GM18519 (cell line): ENCODE measurements around the gene AGAP1.

Experiments
- ATAC-seq: cut with Tn5 transposase; IDR thresholded peaks from one replicate; pipeline ENCODE4 v1.9.1; 2021; ENCODE audit warnings: mild to moderate bottlenecking, moderate library complexity; ENCODE audit not compliant: unreplicated experiment, low FRiP score

AGAP1 gene

GRCh38 chr2:235485362-235485761 is 8.5 kb upstream of the AGAP1 start:
- ATAC-seq = no peak

GRCh38 chr2:235486729-235487128 is 7.1 kb upstream of the AGAP1 start:
- ATAC-seq = no peak

- no peak for ATAC-seq
Measured at GRCh38 chr2:235489897-235490296, 3.9 kb upstream of the AGAP1 start.

DNA sequence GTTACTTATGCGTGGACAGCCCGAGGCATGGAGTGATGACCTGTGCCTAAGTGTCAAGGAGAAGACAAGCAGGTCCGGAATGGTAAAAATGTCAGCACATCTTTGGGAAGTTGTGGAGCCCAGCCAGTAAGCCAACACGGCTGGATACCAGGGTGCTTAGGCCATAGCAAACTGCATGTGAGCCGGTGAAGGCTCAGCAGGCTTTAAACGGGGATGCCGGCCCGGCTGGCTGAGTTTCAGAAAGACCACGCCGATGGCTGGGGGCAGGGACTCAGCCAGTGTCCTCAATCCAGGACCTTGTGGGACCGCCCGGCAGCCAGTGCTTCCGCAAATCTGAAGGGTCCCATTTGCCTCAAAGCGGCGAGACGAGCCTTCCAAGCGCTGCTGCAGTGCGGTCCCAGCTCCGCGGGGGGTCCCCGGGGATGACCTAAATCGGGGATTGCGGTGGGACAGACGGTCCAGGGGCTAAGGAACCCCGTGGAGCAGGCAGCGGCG is 946 bp upstream of the AGAP1 start:
- ATAC-seq = no peak

GRCh38 chr2:235493402-235493774 is 455 bp upstream of the AGAP1 start:
- ATAC-seq = no peak

DNA sequence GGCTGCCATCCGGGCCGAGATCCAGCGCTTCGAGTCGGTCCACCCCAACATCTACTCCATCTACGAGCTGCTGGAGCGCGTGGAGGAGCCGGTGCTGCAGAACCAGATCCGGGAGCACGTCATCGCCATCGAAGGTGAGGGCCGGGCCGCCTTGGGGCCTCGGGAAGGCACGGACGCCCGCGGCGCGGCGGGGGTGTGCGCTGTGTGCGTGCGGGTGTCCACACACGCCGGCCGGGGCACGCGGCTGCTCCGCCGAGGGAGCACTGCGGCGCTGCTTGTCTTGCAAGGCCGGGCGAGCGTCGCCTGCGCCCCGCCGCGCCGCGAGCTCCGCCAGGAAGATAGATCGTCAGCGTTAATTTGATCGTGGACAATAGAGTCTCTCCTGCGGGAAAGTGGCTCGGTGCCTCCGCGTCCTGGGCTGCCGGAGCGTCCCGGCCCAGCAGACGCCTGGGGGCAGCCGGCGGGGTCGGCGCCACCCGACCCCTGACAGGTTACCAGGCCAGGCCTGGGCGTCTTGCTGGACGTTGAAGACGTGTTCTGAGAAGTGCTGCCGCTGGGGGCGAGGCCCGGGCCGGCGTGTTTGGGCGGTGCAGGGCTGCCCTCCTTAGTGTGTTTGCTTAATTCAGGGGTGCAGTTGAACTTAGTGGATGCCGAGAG is 1.0 kb downstream of the AGAP1 start:
- no peak for ATAC-seq

- ATAC-seq = no peak
Measured at GRCh38 chr2:235495373-235496238, 1.8 kb downstream of the AGAP1 start.

DNA sequence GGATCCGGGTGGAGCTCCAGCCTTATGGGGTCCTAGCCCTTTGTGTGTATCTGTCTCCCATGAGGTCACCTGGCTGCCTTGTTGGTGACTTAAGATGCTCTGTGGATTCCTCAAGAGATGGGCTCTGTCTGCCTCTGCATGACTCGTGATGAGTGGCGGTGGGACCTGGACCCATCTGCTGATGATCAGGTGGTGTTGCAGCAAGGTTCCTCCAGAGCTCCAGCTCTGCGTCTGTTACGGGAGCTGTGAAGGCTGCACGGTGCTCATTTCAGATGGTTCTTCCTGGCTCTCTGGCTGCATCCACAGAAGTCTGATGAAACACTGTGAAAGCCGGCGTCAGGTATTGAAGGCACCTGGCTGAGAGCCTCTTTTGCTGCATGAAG is 2.4 kb downstream of the AGAP1 start:
- no peak for ATAC-seq

DNA sequence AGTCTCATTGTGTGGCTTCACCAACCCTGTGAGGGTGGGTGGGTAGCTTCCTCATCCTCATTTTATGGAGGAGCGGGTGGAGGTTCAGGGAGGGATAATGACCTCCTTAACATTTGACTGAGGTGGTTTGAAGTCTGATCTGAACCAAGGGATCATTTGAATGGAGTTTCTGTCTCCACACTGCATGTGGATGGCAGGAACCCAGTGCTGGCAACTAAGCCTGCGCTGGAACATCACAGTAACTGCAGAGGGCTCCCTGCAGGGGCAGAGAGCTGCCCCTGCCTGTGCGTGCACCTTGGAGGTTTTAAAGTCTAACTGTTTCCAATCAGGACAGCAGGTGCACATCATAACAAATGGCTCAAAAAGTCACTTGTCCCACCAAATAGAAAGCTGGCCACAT is 3.3 kb downstream of the AGAP1 start:
- no peak for ATAC-seq

GRCh38 chr2:235498541-235498940 is 4.7 kb downstream of the AGAP1 start:
- no peak for ATAC-seq

- no peak for ATAC-seq
Measured at GRCh38 chr2:235498946-235499812, 5.3 kb downstream of the AGAP1 start.

- no peak for ATAC-seq
Measured at GRCh38 chr2:235500110-235500760, 6.4 kb downstream of the AGAP1 start.

DNA sequence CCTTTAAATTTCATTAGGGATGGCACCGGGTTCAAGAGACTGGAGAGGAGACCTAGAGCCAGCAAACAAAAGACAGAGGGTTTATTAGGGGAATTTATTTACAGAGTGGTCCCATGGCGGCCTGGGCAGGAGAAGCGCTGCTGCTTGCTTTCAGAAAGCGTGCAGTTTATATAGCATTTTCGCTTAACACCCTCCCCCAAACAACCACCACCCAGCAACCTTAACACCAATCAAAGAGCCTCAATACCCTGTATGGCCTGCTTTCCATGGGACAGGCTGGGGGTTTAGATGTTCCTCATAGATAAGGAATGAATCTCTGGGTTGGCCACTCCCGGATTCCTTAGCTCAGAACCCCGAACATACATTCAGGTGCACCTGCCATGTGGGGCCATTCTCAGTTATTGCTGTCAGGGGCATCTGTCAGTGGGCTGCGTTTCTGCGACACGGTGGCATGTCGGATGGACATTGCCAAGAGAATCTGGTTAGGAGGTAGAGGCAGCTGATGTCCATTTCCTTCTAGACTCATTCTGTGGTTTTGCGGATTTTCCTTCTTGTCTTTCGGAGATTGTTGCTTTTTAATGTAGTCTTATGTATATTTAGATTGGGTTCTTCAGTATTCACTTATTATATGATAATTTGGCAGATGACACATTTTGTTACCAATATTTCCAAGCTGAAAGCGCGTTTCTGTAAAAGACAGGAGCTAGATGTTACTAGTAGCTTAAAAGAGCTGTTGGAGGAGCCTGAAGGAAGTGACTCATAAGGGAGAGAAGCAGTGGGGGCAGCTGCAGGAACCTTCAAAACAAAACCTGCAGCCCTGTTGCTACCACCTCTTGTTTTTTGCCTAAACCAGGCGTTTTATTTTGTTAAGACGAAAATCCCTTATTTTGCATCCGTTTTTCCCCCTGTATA is 7.2 kb downstream of the AGAP1 start:
- ATAC-seq = no peak

- no peak for ATAC-seq
Measured at GRCh38 chr2:235501673-235502031, 7.8 kb downstream of the AGAP1 start.

DNA sequence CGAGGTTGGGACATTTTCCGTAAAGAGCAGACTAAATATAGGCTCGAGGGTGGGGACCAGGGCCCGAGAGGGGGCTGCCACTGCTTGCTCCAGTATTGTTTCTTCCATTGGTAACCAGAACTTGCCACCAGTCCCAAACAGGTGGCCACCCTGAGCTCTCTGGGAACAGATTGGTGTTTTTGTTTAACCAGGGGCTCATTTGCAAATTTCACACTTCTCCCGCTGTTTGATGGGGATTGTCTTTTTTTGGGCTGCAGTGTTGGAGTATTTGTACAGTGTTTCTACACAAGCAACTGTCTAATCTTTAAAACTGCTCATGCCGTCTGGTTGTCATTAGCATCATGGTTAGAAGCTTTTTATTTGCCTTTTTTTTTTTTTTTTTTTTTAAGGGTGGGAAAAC is 8.5 kb downstream of the AGAP1 start:
- no peak for ATAC-seq

DNA sequence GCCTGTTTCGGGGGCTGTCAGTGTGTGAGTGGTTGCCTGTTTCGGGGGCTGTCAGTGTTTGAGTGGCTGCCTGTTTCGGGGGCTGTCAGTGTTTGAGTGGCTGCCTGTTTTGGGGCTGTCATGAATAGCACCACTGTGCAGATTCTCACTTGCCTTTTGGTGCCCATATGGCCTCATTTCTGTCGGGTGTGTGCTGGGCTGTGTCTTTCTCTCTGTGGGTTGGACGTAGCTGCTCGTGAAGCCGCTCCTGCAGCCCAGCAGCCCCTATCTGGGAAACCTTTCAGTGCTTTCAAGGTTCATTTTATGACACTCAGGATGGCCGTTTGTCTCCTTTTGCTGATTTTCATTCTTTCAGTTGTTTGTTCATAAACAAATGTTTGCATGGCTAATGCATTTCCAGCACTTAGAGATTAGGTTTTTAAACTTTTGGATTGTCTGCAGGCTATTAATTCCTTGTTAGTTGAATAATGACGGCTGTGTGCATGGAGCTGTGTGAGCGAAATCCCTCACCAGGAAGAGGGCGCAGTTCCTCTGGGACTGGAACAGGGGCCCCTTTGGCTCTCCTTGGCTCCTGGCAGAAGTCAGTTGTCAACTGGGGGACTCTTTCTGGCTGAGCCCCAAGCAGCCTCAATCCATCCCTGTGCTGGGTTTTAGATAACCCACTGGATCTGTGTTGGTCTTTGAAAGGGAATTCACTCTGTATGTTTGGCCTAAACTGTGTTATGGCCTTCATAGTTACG is 10.8 kb downstream of the AGAP1 start:
- ATAC-seq = no peak

GRCh38 chr2:235505181-235505741 is 11.4 kb downstream of the AGAP1 start:
- ATAC-seq = no peak

GRCh38 chr2:235506291-235506996 is 12.6 kb downstream of the AGAP1 start:
- ATAC-seq = no peak
